CD1c-positive myeloid dendritic cell (primary cell): Measurements from ENCODE around the gene DLL4.
"Not testable (repeated sequence)": the region's sequence is repeated elsewhere in the genome, so short reads cannot be mapped to it uniquely, and the experiment has no call there.

ENCODE experiments used
- DNase-seq: peaks from one replicate; pipeline ENCODE4 v3.0.0-alpha.2; 2016; ENCODE audit errors: extremely low spot score

The DLL4 gene

GRCh38 chr15:40958723-40959122 is 29.6 kb downstream of the DLL4 start:
- no peak for DNase-seq

- no peak for DNase-seq
Observed at GRCh38 chr15:40959331-40960141, 30.4 kb downstream of the DLL4 start.

GRCh38 chr15:40960151-40960885 is 31.2 kb downstream of the DLL4 start:
- DNase-seq, result no peak

- no peak for DNase-seq
Observed at GRCh38 chr15:40960925-40961324, 31.8 kb downstream of the DLL4 start.

- DNase-seq, result not testable (repeated sequence)
Observed at GRCh38 chr15:40961740-40962139, 32.6 kb downstream of the DLL4 start.

GRCh38 chr15:40962317-40962716 is 33.2 kb downstream of the DLL4 start:
- not testable (repeated sequence) for DNase-seq

GRCh38 chr15:40963201-40963600 is 34.1 kb downstream of the DLL4 start:
- DNase-seq, result no peak

- no peak for DNase-seq
Observed at GRCh38 chr15:40964006-40964405, 34.9 kb downstream of the DLL4 start.

GRCh38 chr15:40964634-40965033 is 35.5 kb downstream of the DLL4 start:
- DNase-seq, result no peak

GRCh38 chr15:40968290-40969085 is 39.3 kb downstream of the DLL4 start:
- no peak for DNase-seq

- DNase-seq, result no peak
Observed at GRCh38 chr15:40969363-40969762, 40.2 kb downstream of the DLL4 start.

- DNase-seq, result no peak
Observed at GRCh38 chr15:40974879-40975278, 45.7 kb downstream of the DLL4 start.

- no peak for DNase-seq
Observed at GRCh38 chr15:40976819-40977218, 47.7 kb downstream of the DLL4 start.

GRCh38 chr15:40978141-40978540 is 49.0 kb downstream of the DLL4 start:
- no peak for DNase-seq

GRCh38 chr15:40978562-40978961 is 49.4 kb downstream of the DLL4 start:
- no peak for DNase-seq

GRCh38 chr15:40981186-40981585 is 52.0 kb downstream of the DLL4 start:
- no peak for DNase-seq

- no peak for DNase-seq
Observed at GRCh38 chr15:40982855-40983254, 53.7 kb downstream of the DLL4 start.

- DNase-seq, result no peak
Observed at GRCh38 chr15:40984406-40984805, 55.3 kb downstream of the DLL4 start.

- DNase-seq, result no peak
Observed at GRCh38 chr15:40984964-40985363, 55.8 kb downstream of the DLL4 start.

GRCh38 chr15:40985541-40986330 is 56.6 kb downstream of the DLL4 start:
- no peak for DNase-seq

- no peak for DNase-seq
Observed at GRCh38 chr15:40986820-40987219, 57.7 kb downstream of the DLL4 start.

- no peak for DNase-seq
Observed at GRCh38 chr15:40988156-40988555, 59.0 kb downstream of the DLL4 start.
